Smooth muscle cell (in vitro differentiated cells): ENCODE data around the gene DAND5. TPM values are rescaled to one million over a fixed set of nuclear protein-coding genes. Genes with fewer than 3 reads are reported as not detected.
"Not testable (repeated sequence)": the region's sequence is repeated elsewhere in the genome, so short reads cannot be mapped to it uniquely, and the experiment has no call there.

ENCODE experiments used
- DNase-seq: peaks from one replicate; lab custom pipeline; 2025; ENCODE audit not compliant: unreplicated experiment; lab: John Stamatoyannopoulos, UW
- H2AFZ ChIP-seq: fragments of 200-600 bp; sonication (generic); 2 replicates; pipeline ENCODE4 v1.6.0; 2016; ENCODE audit warnings: antibody characterized with exemption, low read depth, mild to moderate bottlenecking
- H3F3A ChIP-seq: fragments of 200-600 bp; sonication (generic); 2 replicates; pipeline ENCODE4 v1.6.0; 2017; ENCODE audit warnings: antibody characterized with exemption, low read depth
- H3K27ac ChIP-seq: fragments of 200-600 bp; sonication (generic); 2 replicates; pipeline ENCODE4 v1.5.1; 2016; ENCODE audit warnings: low read depth, mild to moderate bottlenecking
- H3K27me3 ChIP-seq: fragments of 200-600 bp; sonication (generic); 2 replicates; pipeline ENCODE4 v1.6.1; 2016; ENCODE audit warnings: low read depth, mild to moderate bottlenecking
- H3K36me3 ChIP-seq: fragments of 200-600 bp; sonication (generic); 2 replicates; pipeline ENCODE4 v1.5.1; 2016; ENCODE audit warnings: low read depth
- H3K4me1 ChIP-seq: fragments of 200-600 bp; sonication (generic); 2 replicates; pipeline ENCODE4 v1.5.1; 2016; ENCODE audit warnings: low read depth
- H3K4me2 ChIP-seq: fragments of 200-600 bp; sonication (generic); 2 replicates; pipeline ENCODE4 v1.6.0; 2016; ENCODE audit warnings: mild to moderate bottlenecking
- H3K4me3 ChIP-seq: fragments of 200-600 bp; sonication (generic); 2 replicates; pipeline ENCODE4 v1.5.1; 2016; ENCODE audit warnings: mild to moderate bottlenecking
- H3K79me2 ChIP-seq: fragments of 200-600 bp; sonication (generic); 2 replicates; pipeline ENCODE4 v1.6.0; 2016; ENCODE audit warnings: low read depth, mild to moderate bottlenecking
- H3K9ac ChIP-seq: fragments of 200-600 bp; sonication (generic); 2 replicates; pipeline ENCODE4 v1.6.0; 2016; ENCODE audit warnings: low read depth
- H3K9me3 ChIP-seq: fragments of 200-600 bp; sonication (generic); replicated peaks from 2 replicates; pipeline ENCODE4 v1.5.1; 2016; ENCODE audit warnings: low read depth
- H4K20me1 ChIP-seq: fragments of 200-600 bp; sonication (generic); 2 replicates; pipeline ENCODE4 v1.6.0; 2016; ENCODE audit warnings: low read depth
- CTCF ChIP-seq: fragments of 200-600 bp; sonication (generic); IDR thresholded peaks from 2 replicates; pipeline ENCODE4 v1.5.1; 2017; ENCODE audit warnings: borderline replicate concordance, mild to moderate bottlenecking, antibody characterized with exemption; ENCODE audit not compliant: insufficient read depth, poor library complexity, severe bottlenecking
- WGBS: methylation state at CpG from one replicate; pipeline ENCODE4 v1.1.7; 2016; ENCODE audit warnings: low lambda C conversion rate; 5-methylcytosine and 5-hydroxymethylcytosine counted together
- polyA plus RNA-seq: library from polyadenylated mRNA; unstranded; fragments of >200 nt; fragmentation: Nextera tagmentation; extraction: Ambion mirVana; gene quantifications from 2 replicates; pipeline ENCODE4 v1.2.1, GENCODE V29; 2016
- total RNA-seq: library from RNA; depleted of rRNA; stranded (reverse); fragments of >200 nt; gene quantifications from 2 replicates; pipeline ENCODE4 v1.2.3, GENCODE V29; 2014

DAND5 gene
- total and polyA plus RNA-seq, 2 experiments from 2014 or later: not detected

- Histone ChIP-seq H3F3A (no peaks in the 10 kb centered on the region), H3K27ac (no peak overlapping the region), H3K27me3 (no peaks in the 10 kb centered on the region), H3K36me3 (no peaks in the 10 kb centered on the region), H3K4me1 (no peaks in the 10 kb centered on the region), H3K4me2 (no peak overlapping the region), H4K20me1 (no peaks in the 10 kb centered on the region), H3K9me3 (no peaks in the 10 kb centered on the region), H3K79me2 (no peaks in the 10 kb centered on the region), H3K4me3 (no peak overlapping the region), H2AFZ (no peak overlapping the region), H3K9ac (no peak overlapping the region)
- DNase-seq: no peak
- 67% methylated on average over 1 of the region's 17 CpGs for WGBS
- TF ChIP-seq CTCF: no peak
These were observed 5.9 kb downstream of the DAND5 start for GRCh38 chr19:12975221-12975741.

GRCh38 chr19:12976109-12976508, 6.7 kb downstream of the DAND5 start:
- H3K27ac ChIP-seq, DNase-seq, H3K9ac ChIP-seq, H3F3A ChIP-seq, H2AFZ ChIP-seq, H4K20me1 ChIP-seq, H3K36me3 ChIP-seq, H3K4me2 ChIP-seq, H3K4me1 ChIP-seq, H3K9me3 ChIP-seq, H3K4me3 ChIP-seq, H3K79me2 ChIP-seq, H3K27me3 ChIP-seq: not testable (repeated sequence)
- WGBS: 93% methylated on average over 7 of the region's 7 CpGs

GRCh38 chr19:12979974-12980373, 10.6 kb downstream of the DAND5 start:
- 92% methylated on average over 3 of the region's 3 CpGs for WGBS
- Histone ChIP-seq H3K4me2 (no peak overlapping the region), H4K20me1 (no peaks in the 10 kb centered on the region), H3K27me3 (no peaks in the 10 kb centered on the region), H3K9ac (no peak overlapping the region), H3K9me3 (no peaks in the 10 kb centered on the region), H2AFZ (no peak overlapping the region), H3F3A (no peaks in the 10 kb centered on the region), H3K36me3 (no peaks in the 10 kb centered on the region), H3K4me3 (no peak overlapping the region), H3K79me2 (no peaks in the 10 kb centered on the region), H3K27ac (no peak overlapping the region), H3K4me1 (no peaks in the 10 kb centered on the region)
- TF ChIP-seq CTCF: no peak
- DNase-seq: no peak

- no peak for DNase-seq
- Histone ChIP-seq H2AFZ (no peak overlapping the region), H3K27me3 (peaks cover 6% of the 10 kb centered on the region), H3K4me2 (no peak overlapping the region), H3K4me1 (no peaks in the 10 kb centered on the region), H4K20me1 (no peaks in the 10 kb centered on the region), H3K4me3 (no peak overlapping the region), H3K9me3 (no peaks in the 10 kb centered on the region), H3F3A (no peaks in the 10 kb centered on the region), H3K27ac (no peak overlapping the region), H3K9ac (no peak overlapping the region), H3K36me3 (no peaks in the 10 kb centered on the region), H3K79me2 (no peaks in the 10 kb centered on the region)
- TF ChIP-seq CTCF: no peak
- 94% methylated on average over 6 of the region's 6 CpGs for WGBS
These were observed 13.3 kb downstream of the DAND5 start for GRCh38 chr19:12982648-12983047.
